ENCODE data around the gene CIAO2A. TPM values are rescaled to one million over a fixed set of nuclear protein-coding genes. Genes with fewer than 3 reads are reported as not detected.

The CIAO2A gene
- polyA plus RNA-seq, 1 donor from 2014 or later: 156 TPM

DNA sequence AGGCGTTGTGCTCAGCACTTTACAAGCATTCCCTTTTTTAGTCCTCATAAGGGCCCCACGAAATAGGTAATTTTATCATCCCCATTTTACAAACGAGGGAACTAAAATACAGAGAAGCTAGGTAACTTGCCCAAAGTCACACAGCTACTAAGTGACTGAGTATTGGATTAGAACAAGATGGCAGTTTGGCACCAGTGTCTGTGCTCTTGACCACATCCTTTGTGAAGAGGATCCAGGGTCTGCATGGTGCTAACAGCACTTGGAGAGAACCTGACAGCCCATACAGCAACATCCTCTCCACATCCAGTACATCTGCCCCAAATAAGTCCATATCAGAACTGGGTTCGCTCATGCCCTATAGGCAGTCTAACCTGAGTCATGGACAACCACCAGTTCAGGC, 25.5 kb downstream of the CIAO2A start:
- TF ChIP-seq POLR2AphosphoS5 (IDR thresholded peaks at IDR 0.05): no peak
- TF ChIP-seq SMC3 (conservative IDR thresholded peaks at IDR 0.05; ENCODE audit: poor library complexity): no peak
- TF ChIP-seq, protein P1, sequence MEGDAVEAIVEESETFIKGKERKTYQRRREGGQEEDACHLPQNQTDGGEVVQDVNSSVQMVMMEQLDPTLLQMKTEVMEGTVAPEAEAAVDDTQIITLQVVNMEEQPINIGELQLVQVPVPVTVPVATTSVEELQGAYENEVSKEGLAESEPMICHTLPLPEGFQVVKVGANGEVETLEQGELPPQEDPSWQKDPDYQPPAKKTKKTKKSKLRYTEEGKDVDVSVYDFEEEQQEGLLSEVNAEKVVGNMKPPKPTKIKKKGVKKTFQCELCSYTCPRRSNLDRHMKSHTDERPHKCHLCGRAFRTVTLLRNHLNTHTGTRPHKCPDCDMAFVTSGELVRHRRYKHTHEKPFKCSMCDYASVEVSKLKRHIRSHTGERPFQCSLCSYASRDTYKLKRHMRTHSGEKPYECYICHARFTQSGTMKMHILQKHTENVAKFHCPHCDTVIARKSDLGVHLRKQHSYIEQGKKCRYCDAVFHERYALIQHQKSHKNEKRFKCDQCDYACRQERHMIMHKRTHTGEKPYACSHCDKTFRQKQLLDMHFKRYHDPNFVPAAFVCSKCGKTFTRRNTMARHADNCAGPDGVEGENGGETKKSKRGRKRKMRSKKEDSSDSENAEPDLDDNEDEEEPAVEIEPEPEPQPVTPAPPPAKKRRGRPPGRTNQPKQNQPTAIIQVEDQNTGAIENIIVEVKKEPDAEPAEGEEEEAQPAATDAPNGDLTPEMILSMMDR (IDR thresholded peaks at IDR 0.05; ENCODE audit: poor library complexity, severe bottlenecking): no peak
- no peak for TF ChIP-seq EP300 (conservative IDR thresholded peaks at IDR 0.05; ENCODE audit: poor library complexity, severe bottlenecking)
- no peak for TF ChIP-seq MXI1 (conservative IDR thresholded peaks at IDR 0.05; ENCODE audit: poor library complexity, severe bottlenecking)
- TF ChIP-seq, protein P2, sequence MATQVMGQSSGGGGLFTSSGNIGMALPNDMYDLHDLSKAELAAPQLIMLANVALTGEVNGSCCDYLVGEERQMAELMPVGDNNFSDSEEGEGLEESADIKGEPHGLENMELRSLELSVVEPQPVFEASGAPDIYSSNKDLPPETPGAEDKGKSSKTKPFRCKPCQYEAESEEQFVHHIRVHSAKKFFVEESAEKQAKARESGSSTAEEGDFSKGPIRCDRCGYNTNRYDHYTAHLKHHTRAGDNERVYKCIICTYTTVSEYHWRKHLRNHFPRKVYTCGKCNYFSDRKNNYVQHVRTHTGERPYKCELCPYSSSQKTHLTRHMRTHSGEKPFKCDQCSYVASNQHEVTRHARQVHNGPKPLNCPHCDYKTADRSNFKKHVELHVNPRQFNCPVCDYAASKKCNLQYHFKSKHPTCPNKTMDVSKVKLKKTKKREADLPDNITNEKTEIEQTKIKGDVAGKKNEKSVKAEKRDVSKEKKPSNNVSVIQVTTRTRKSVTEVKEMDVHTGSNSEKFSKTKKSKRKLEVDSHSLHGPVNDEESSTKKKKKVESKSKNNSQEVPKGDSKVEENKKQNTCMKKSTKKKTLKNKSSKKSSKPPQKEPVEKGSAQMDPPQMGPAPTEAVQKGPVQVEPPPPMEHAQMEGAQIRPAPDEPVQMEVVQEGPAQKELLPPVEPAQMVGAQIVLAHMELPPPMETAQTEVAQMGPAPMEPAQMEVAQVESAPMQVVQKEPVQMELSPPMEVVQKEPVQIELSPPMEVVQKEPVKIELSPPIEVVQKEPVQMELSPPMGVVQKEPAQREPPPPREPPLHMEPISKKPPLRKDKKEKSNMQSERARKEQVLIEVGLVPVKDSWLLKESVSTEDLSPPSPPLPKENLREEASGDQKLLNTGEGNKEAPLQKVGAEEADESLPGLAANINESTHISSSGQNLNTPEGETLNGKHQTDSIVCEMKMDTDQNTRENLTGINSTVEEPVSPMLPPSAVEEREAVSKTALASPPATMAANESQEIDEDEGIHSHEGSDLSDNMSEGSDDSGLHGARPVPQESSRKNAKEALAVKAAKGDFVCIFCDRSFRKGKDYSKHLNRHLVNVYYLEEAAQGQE (IDR thresholded peaks at IDR 0.05; ENCODE audit: borderline replicate concordance): no peak
- no peak for TF ChIP-seq TAF1 (IDR thresholded peaks at IDR 0.05; ENCODE audit: low read depth)
- no peak for TF ChIP-seq EZH2 (IDR thresholded peaks at IDR 0.05; ENCODE audit: borderline replicate concordance, insufficient read depth, low read length, poor library complexity, severe bottlenecking)
- no peak for TF ChIP-seq RAD21 (conservative IDR thresholded peaks at IDR 0.05)
- H4K20me1 ChIP-seq (ENCODE audit: insufficient read depth): no peaks in the 10 kb centered on the region
- H3K4me2 ChIP-seq (ENCODE audit: low read length): no peak overlapping the region
- H3K4me3 ChIP-seq (ENCODE audit: low read length): no peak overlapping the region
- no peaks in the 10 kb centered on the region for H3K9me2 ChIP-seq (ENCODE audit: insufficient read depth, low read length)
- no peaks in the 10 kb centered on the region for H3K79me2 ChIP-seq (replicated peaks; ENCODE audit: insufficient read depth, low read length)
- H3K36me3 ChIP-seq (ENCODE audit: insufficient read depth, low read length): no peaks in the 10 kb centered on the region
- no peaks in the 10 kb centered on the region for H3K27me3 ChIP-seq (ENCODE audit: insufficient read depth, low read depth, low read length)
- H3K9ac ChIP-seq (ENCODE audit: low read length): no peak overlapping the region
- no peak overlapping the region for H2AFZ ChIP-seq (ENCODE audit: low read depth, low read length)
- no peak overlapping the region for H3K27ac ChIP-seq (ENCODE audit: low read length)
- no peaks in the 10 kb centered on the region for H3F3A ChIP-seq (ENCODE audit: insufficient read depth, low read length, poor library complexity, severe bottlenecking)
- H3K9me3 ChIP-seq (ENCODE audit: low read length): no peaks in the 10 kb centered on the region

- TF ChIP-seq RAD21 (conservative IDR thresholded peaks at IDR 0.05) (peak; percentile 96), EZH2 (IDR thresholded peaks at IDR 0.05; ENCODE audit: borderline replicate concordance, insufficient read depth, low read length, poor library complexity, severe bottlenecking) (no peak), POLR2AphosphoS5 (IDR thresholded peaks at IDR 0.05) (no peak), SMC3 (conservative IDR thresholded peaks at IDR 0.05; ENCODE audit: poor library complexity) (peak; percentile 96), MXI1 (conservative IDR thresholded peaks at IDR 0.05; ENCODE audit: poor library complexity, severe bottlenecking) (peak; percentile 11), EP300 (conservative IDR thresholded peaks at IDR 0.05; ENCODE audit: poor library complexity, severe bottlenecking) (no peak), TAF1 (IDR thresholded peaks at IDR 0.05; ENCODE audit: low read depth) (no peak)
- TF ChIP-seq, protein P2 (IDR thresholded peaks at IDR 0.05; ENCODE audit: borderline replicate concordance): no peak
- TF ChIP-seq, protein P1 (IDR thresholded peaks at IDR 0.05; ENCODE audit: poor library complexity, severe bottlenecking): peak; percentile 93
- Histone ChIP-seq H2AFZ (ENCODE audit: low read depth, low read length) (no peak overlapping the region), H3K4me3 (ENCODE audit: low read length) (no peak overlapping the region)
Measured at GRCh38 chr15:64067564-64068030, 26.0 kb downstream of the CIAO2A start.

More at GRCh38 chr15:64067564-64068030, 26.0 kb downstream of the CIAO2A start:
- Histone ChIP-seq H3K27me3 (ENCODE audit: insufficient read depth, low read depth, low read length) (no peaks in the 10 kb centered on the region), H4K20me1 (ENCODE audit: insufficient read depth) (no peaks in the 10 kb centered on the region), H3K9me3 (ENCODE audit: low read length) (no peaks in the 10 kb centered on the region), H3K36me3 (ENCODE audit: insufficient read depth, low read length) (no peaks in the 10 kb centered on the region), H3K9me2 (ENCODE audit: insufficient read depth, low read length) (no peaks in the 10 kb centered on the region), H3K9ac (ENCODE audit: low read length) (no peak overlapping the region), H3F3A (ENCODE audit: insufficient read depth, low read length, poor library complexity, severe bottlenecking) (no peaks in the 10 kb centered on the region), H3K27ac (ENCODE audit: low read length) (no peak overlapping the region), H3K4me2 (ENCODE audit: low read length) (no peak overlapping the region), H3K79me2 (replicated peaks; ENCODE audit: insufficient read depth, low read length) (no peaks in the 10 kb centered on the region)

Data from neural cell (in vitro differentiated cells).